ENCODE results near the gene SRRM4.

Gene SRRM4

GRCh38 chr12:119183942-119184695 lies 202.8 kb downstream of the SRRM4 start:
- H3K4me3 ChIP-seq (ENCODE audit: low read depth, low read length) = no peak overlapping the region
- TF ChIP-seq CTCF (IDR thresholded peaks at IDR 0.05; ENCODE audit: borderline replicate concordance, insufficient read depth, low read depth, low read length) = no peak

- no peak for TF ChIP-seq CTCF (IDR thresholded peaks at IDR 0.05; ENCODE audit: borderline replicate concordance, insufficient read depth, low read depth, low read length)
- H3K4me3 ChIP-seq (ENCODE audit: low read depth, low read length) = no peak overlapping the region
These were observed 213.9 kb downstream of the SRRM4 start for GRCh38 chr12:119195256-119195655.

GRCh38 chr12:119198440-119198839 lies 217.1 kb downstream of the SRRM4 start:
- no peak for TF ChIP-seq CTCF (IDR thresholded peaks at IDR 0.05; ENCODE audit: borderline replicate concordance, insufficient read depth, low read depth, low read length)
- H3K4me3 ChIP-seq (ENCODE audit: low read depth, low read length) = no peak overlapping the region

- H3K4me3 ChIP-seq (ENCODE audit: low read depth, low read length) = no peak overlapping the region
- TF ChIP-seq CTCF (IDR thresholded peaks at IDR 0.05; ENCODE audit: borderline replicate concordance, insufficient read depth, low read depth, low read length) = no peak
These were observed 219.3 kb downstream of the SRRM4 start for GRCh38 chr12:119200601-119201000.

- no peak for TF ChIP-seq CTCF (IDR thresholded peaks at IDR 0.05; ENCODE audit: borderline replicate concordance, insufficient read depth, low read depth, low read length)
- H3K4me3 ChIP-seq (ENCODE audit: low read depth, low read length) = no peak overlapping the region
These were observed 220.6 kb downstream of the SRRM4 start for GRCh38 chr12:119201789-119202543.

GRCh38 chr12:119202544-119202943 lies 221.2 kb downstream of the SRRM4 start:
- no peak for TF ChIP-seq CTCF (IDR thresholded peaks at IDR 0.05; ENCODE audit: borderline replicate concordance, insufficient read depth, low read depth, low read length)

GRCh38 chr12:119204131-119204530 lies 222.8 kb downstream of the SRRM4 start:
- H3K4me3 ChIP-seq (ENCODE audit: low read depth, low read length) = no peak overlapping the region
- no peak for TF ChIP-seq CTCF (IDR thresholded peaks at IDR 0.05; ENCODE audit: borderline replicate concordance, insufficient read depth, low read depth, low read length)

More at GRCh38 chr12:119202544-119202943, 221.2 kb downstream of the SRRM4 start:
- no peak overlapping the region for H3K4me3 ChIP-seq (ENCODE audit: low read depth, low read length)
